ENCODE results near the gene PRKAA1.

The PRKAA1 gene

GRCh38 chr5:40834849-40835787 lies 36.9 kb upstream of the PRKAA1 start, which contains the start of gene RPL37 (continued):
- TF ChIP-seq ZNF423 (tag by site-specific recombination; IDR thresholded peaks at IDR 0.05) (peak; percentile 55; the same call in 1 of the 2 replicates), ZNF433 (tag by site-specific recombination; IDR thresholded peaks at IDR 0.05; ENCODE audit: low read depth) (no peak), ZNF843 (tag by site-specific recombination; IDR thresholded peaks at IDR 0.05) (peak; percentile 90), ZNF214 (tag by site-specific recombination; IDR thresholded peaks at IDR 0.05; ENCODE audit: borderline replicate concordance) (no peak), ZNF391 (tag by site-specific recombination; IDR thresholded peaks at IDR 0.05; ENCODE audit: borderline replicate concordance, low read depth) (peak; percentile 96; the same call in 1 of the 2 replicates), ZNF23 (tag by site-specific recombination; IDR thresholded peaks at IDR 0.05; ENCODE audit: borderline replicate concordance) (no peak), ZFP69B (tag by site-specific recombination; IDR thresholded peaks at IDR 0.05) (peak; percentile 95), KLF8 (tag by site-specific recombination; IDR thresholded peaks at IDR 0.05) (peak; percentile 99), ZNF777 (tag by site-specific recombination; IDR thresholded peaks at IDR 0.05; ENCODE audit: borderline replicate concordance) (no peak), ZNF114 (tag by site-specific recombination; IDR thresholded peaks at IDR 0.05) (no peak), PRDM10 (tag by site-specific recombination; IDR thresholded peaks at IDR 0.05) (peak; percentile 88), ZNF140 (tag by site-specific recombination; IDR thresholded peaks at IDR 0.05) (no peak), ZNF596 (tag by site-specific recombination; IDR thresholded peaks at IDR 0.05) (no peak), ZBTB44 (tag by site-specific recombination; IDR thresholded peaks at IDR 0.05) (peak; percentile 76), ZNF274 (IDR thresholded peaks at IDR 0.05; ENCODE audit: low read length) (no peak), ZNF274 (tag by site-specific recombination; IDR thresholded peaks at IDR 0.05; ENCODE audit: borderline replicate concordance) (no peak), SP3 (tag by site-specific recombination; IDR thresholded peaks at IDR 0.05) (peak; percentile 92), ZXDB (tag by site-specific recombination; IDR thresholded peaks at IDR 0.05) (peak; percentile 99), MZF1 (tag by site-specific recombination; IDR thresholded peaks at IDR 0.05; ENCODE audit: borderline replicate concordance) (peak; percentile 92), AEBP2 (tag by site-specific recombination; IDR thresholded peaks at IDR 0.05; ENCODE audit: borderline replicate concordance) (peak; percentile 24; the same call in 1 of the 2 replicates), KLF17 (tag by site-specific recombination; IDR thresholded peaks at IDR 0.05) (peak; percentile 98), GLI4 (tag by site-specific recombination; IDR thresholded peaks at IDR 0.05) (peak; percentile 99)

All from HEK293 (cell line).